KMS-11 (cell line): ENCODE data around the gene SLC35F3.

Experiments
- H2AFZ ChIP-seq: fragments of 200-600 bp; sonication (generic); 2 replicates; pipeline ENCODE4 v1.6.1; 2016; ENCODE audit warnings: antibody characterized with exemption, mixed run types, low read depth
- H3K27ac ChIP-seq: fragments of 200-600 bp; sonication (generic); 2 replicates; pipeline ENCODE4 v1.6.1; 2016; ENCODE audit warnings: mild to moderate bottlenecking, mixed run types
- H3K27me3 ChIP-seq: fragments of 200-600 bp; sonication (generic); 2 replicates; pipeline ENCODE4 v1.6.1; 2017; ENCODE audit warnings: mild to moderate bottlenecking, low read depth, mixed run types, moderate library complexity; ENCODE audit not compliant: insufficient read depth
- H3K36me3 ChIP-seq: fragments of 200-600 bp; sonication (generic); 2 replicates; pipeline ENCODE4 v1.6.1; 2017; ENCODE audit warnings: mild to moderate bottlenecking, mixed run types; ENCODE audit not compliant: insufficient read depth
- H3K4me1 ChIP-seq: fragments of 200-600 bp; sonication (generic); 2 replicates; pipeline ENCODE4 v1.6.1; 2016; ENCODE audit warnings: mild to moderate bottlenecking, low read depth, mixed run types; ENCODE audit not compliant: poor library complexity, severe bottlenecking
- H3K4me2 ChIP-seq: fragments of 200-600 bp; sonication (generic); 2 replicates; pipeline ENCODE4 v1.7.0; 2016; ENCODE audit warnings: mild to moderate bottlenecking, mixed run types
- H3K4me3 ChIP-seq: fragments of 200-600 bp; sonication (generic); IDR thresholded peaks from 2 replicates; pipeline ENCODE4 v1.6.1; 2017; ENCODE audit warnings: low read depth, low read length, mixed read lengths; ENCODE audit not compliant: insufficient read depth
- H3K79me2 ChIP-seq: fragments of 200-600 bp; sonication (generic); 2 replicates; pipeline ENCODE4 v1.6.1; 2016; ENCODE audit warnings: low read depth, mixed run types; ENCODE audit not compliant: insufficient read depth
- H3K9ac ChIP-seq: fragments of 200-600 bp; sonication (generic); 2 replicates; pipeline ENCODE4 v1.6.1; 2016; ENCODE audit warnings: mild to moderate bottlenecking, mixed run types
- H4K20me1 ChIP-seq: fragments of 200-600 bp; sonication (generic); 2 replicates; pipeline ENCODE4 v1.6.1; 2016; ENCODE audit warnings: mild to moderate bottlenecking, mixed run types; ENCODE audit not compliant: insufficient read depth
- CTCF ChIP-seq: fragments of 200-600 bp; sonication (generic); conservative IDR thresholded peaks from 2 replicates; pipeline ENCODE4 v1.6.1; 2017; ENCODE audit warnings: low read depth, mild to moderate bottlenecking, antibody characterized with exemption, low read length, moderate library complexity, mixed read lengths

SLC35F3 gene

GRCh38 chr1:234327577-234328164 lies 423.2 kb downstream of the SLC35F3 start:
- no peaks in the 10 kb centered on the region for H3K36me3 ChIP-seq
- no peak overlapping the region for H3K4me2 ChIP-seq
- no peaks in the 10 kb centered on the region for H3K79me2 ChIP-seq
- no peak overlapping the region for H3K4me3 ChIP-seq
- no peak overlapping the region for H3K9ac ChIP-seq
- no peak overlapping the region for H3K27ac ChIP-seq
- H3K4me1 ChIP-seq, result no peaks in the 10 kb centered on the region
- H3K27me3 ChIP-seq, result no peaks in the 10 kb centered on the region
- no peak for TF ChIP-seq CTCF
- no peaks in the 10 kb centered on the region for H4K20me1 ChIP-seq
- no peak overlapping the region for H2AFZ ChIP-seq

GRCh38 chr1:234330843-234331215 lies 426.4 kb downstream of the SLC35F3 start:
- no peaks in the 10 kb centered on the region for H3K36me3 ChIP-seq
- TF ChIP-seq CTCF, result no peak
- no peaks in the 10 kb centered on the region for H3K4me1 ChIP-seq
- H4K20me1 ChIP-seq, result no peaks in the 10 kb centered on the region
- no peak overlapping the region for H3K9ac ChIP-seq
- no peak overlapping the region for H2AFZ ChIP-seq
- no peak overlapping the region for H3K4me3 ChIP-seq
- H3K27me3 ChIP-seq, result no peaks in the 10 kb centered on the region
- no peak overlapping the region for H3K4me2 ChIP-seq
- no peak overlapping the region for H3K27ac ChIP-seq
- H3K79me2 ChIP-seq, result no peaks in the 10 kb centered on the region

GRCh38 chr1:234331507-234331906 lies 427.0 kb downstream of the SLC35F3 start:
- Histone ChIP-seq H3K79me2 (no peaks in the 10 kb centered on the region), H4K20me1 (no peaks in the 10 kb centered on the region), H3K27ac (no peak overlapping the region), H3K4me1 (no peaks in the 10 kb centered on the region), H3K4me2 (no peak overlapping the region), H3K36me3 (no peaks in the 10 kb centered on the region), H3K27me3 (no peaks in the 10 kb centered on the region), H2AFZ (no peak overlapping the region), H3K4me3 (no peak overlapping the region), H3K9ac (no peak overlapping the region)
- no peak for TF ChIP-seq CTCF

- H4K20me1 ChIP-seq, result no peaks in the 10 kb centered on the region
- H3K79me2 ChIP-seq, result no peaks in the 10 kb centered on the region
- no peaks in the 10 kb centered on the region for H3K4me1 ChIP-seq
- no peak overlapping the region for H3K9ac ChIP-seq
- no peak overlapping the region for H3K4me2 ChIP-seq
- H2AFZ ChIP-seq, result no peak overlapping the region
- no peak overlapping the region for H3K27ac ChIP-seq
- H3K4me3 ChIP-seq, result no peak overlapping the region
- TF ChIP-seq CTCF, result no peak
- no peaks in the 10 kb centered on the region for H3K36me3 ChIP-seq
- no peaks in the 10 kb centered on the region for H3K27me3 ChIP-seq
These were observed 431.9 kb downstream of the SLC35F3 start for GRCh38 chr1:234336359-234336758.

GRCh38 chr1:234337233-234337632 lies 432.8 kb downstream of the SLC35F3 start:
- no peaks in the 10 kb centered on the region for H3K27me3 ChIP-seq
- H3K27ac ChIP-seq, result no peak overlapping the region
- H3K4me2 ChIP-seq, result no peak overlapping the region
- H2AFZ ChIP-seq, result no peak overlapping the region
- H3K79me2 ChIP-seq, result no peaks in the 10 kb centered on the region
- no peaks in the 10 kb centered on the region for H4K20me1 ChIP-seq
- H3K4me1 ChIP-seq, result no peaks in the 10 kb centered on the region
- H3K36me3 ChIP-seq, result no peaks in the 10 kb centered on the region
- no peak for TF ChIP-seq CTCF
- H3K4me3 ChIP-seq, result no peak overlapping the region
- H3K9ac ChIP-seq, result no peak overlapping the region
